ENCODE results near the gene ADAM12.

The ADAM12 gene

DNA sequence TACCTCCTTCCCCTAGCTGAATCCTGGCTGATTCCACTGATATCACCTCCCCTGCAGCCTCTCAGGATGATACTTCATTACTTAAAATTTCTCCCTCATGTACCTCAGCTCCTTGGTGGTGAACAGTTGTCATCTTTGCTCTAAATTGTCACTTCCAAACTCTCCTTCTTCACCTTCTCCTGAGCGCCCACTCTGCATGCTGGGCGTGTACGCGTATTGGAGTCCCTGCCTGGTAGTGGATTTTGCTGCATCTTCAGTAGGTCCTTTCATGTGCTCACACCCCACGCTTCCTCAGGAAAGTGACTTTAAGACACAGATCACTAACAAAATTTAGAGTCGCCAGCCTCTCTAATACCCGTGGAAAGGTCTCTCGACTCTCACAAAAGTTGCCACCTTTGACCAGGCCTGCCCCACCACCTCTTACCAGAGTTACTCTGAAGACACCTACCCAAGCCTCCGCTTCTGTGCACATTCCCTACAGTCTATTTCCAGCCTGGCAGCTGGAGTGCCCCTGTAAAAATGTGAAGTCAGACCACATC lies 255.1 kb downstream of the ADAM12 start:
- no peak for DNase-seq

DNA sequence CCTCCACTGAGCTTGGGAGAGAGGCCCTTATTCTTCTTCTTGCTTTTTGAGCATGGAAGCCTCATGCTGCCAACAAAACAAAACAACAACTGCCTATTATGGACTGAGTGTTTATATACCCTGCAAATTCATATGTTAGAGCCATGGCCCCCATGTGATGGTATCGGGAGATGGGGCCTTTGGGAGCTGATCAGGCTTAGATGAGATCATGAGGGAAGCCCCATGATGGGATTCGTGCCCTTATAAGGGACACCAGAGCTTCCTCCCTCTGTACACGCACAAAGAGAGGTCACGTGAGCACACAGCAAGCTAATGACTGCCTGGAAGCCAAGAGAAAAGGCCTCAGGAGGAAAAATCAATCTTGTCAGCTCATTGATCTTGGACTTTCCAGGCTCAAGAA lies 256.9 kb downstream of the ADAM12 start:
- DNase-seq, result no peak

- peak; percentile 32 for DNase-seq
These were observed 258.0 kb downstream of the ADAM12 start for GRCh38 chr10:126130271-126130710.

GRCh38 chr10:126129026-126129425 lies 259.3 kb downstream of the ADAM12 start:
- no peak for DNase-seq

DNA sequence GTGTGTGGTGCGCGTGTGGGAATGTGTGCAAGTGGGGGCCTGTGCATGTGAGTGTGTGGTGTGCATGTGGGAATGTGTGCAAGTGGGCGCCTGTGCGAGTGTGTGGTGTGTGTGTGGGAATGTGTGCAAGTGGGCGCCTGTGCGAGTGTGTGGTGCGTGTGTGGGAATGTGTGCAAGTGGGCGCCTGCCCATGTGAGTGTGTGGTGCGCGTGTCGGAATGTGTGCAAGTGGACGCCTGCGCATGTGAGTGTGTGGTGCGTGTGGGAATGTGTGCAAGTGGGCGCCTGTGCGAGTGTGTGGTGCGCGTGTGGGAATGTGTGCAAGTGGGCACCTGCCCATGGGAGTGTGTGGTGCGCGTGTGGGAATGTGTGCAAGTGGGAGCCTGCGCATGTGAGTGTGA lies 259.7 kb downstream of the ADAM12 start:
- DNase-seq, result no peak

DNA sequence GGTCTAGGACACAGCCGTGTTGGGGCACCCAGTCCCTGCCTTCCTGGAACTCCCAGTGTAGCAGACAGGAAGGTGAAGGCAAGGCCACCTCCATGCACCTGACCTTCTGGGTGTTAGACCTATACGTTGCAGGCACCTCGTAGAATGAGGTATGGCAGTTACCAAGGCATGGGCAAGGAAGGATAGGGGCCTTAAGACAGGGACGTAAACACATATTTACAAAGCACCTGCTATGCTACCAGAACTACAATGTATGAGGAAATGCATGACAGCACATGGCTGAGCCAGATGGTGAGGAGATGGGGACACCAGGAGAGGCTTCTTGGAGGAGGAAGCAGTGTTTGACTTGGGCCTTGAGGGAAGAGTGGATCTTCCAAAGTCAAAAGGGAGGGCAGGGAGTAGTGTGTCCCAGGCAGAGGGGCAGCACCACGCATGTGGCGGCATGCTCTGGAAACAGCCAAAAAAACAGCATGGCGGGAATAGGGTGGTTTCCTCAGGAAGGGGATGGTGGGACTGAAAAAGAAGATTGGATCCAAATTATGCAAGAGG lies 260.7 kb downstream of the ADAM12 start:
- no peak for DNase-seq

DNA sequence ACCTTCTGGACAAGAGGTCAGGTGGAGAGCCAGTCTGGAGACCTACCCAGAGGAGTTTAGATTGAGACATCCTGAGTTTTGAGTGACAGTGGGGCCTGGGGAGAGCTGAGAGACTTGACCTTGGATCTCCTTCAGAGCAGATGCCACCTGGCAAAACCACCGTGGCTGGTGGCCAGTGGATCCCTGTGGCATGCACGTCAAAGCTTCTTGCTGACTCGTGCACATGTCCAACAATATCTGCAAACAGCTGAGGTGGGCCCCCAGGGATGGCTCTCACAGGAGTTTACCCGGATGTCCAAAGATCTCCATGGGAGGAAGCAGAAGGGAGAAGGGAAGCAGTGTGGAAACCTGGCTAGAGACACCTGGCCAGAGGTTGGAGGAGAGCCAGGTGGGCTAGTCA lies 261.4 kb downstream of the ADAM12 start:
- no peak for DNase-seq

- DNase-seq, result no peak
These were observed 262.3 kb downstream of the ADAM12 start for GRCh38 chr10:126126023-126126422.

DNA sequence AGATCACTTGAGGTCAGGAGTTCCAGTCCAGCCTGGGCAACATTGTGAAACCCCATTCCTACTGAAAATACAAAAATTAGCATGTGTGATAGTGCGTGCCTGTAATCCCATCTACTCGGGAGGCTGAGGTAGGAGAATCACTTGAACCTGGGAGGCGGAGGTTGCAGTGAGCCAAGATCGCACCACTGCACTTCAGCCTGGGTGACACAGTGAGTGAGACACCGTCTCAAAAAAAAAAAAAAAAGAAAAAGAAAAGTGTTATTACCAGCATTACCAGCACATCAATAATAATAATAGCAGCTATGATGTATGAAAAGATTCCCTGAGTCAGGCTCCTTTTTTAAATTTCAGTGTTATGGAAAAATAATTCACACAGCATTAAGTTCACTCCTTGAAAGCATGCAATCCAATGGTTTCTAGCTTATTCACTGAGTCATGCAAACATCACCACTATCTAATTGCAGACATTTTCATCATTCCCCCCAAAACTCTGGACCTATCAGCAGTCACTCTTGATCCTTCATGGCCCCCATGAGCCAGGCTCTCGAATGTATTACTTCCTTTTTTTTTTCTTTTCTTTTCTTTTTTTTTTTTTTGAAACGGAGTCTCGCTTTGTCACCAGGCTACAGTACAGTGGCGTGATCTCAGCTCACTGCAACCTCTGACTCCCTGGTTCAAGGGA lies 263.5 kb downstream of the ADAM12 start:
- no peak for DNase-seq

DNA sequence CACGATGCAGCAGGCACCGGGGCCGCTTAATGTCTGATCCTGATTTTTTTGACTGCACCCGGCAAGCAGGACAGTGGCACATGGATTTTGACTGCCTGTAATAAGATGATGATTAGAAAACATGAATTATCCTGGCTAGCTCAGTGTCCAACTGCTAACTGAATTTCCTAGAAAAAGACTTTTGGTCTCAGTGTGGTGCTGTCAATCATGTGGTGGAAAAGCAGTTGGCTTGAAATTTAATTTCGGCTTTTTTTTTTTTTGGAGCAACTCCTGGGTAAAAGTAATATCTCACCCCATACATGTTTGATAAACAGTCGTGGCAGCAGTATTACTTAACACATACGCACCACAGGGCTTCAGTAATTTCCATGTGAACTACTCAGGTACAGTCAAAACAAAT lies 264.2 kb downstream of the ADAM12 start:
- DNase-seq, result no peak

- DNase-seq, result no peak
These were observed 264.8 kb downstream of the ADAM12 start for GRCh38 chr10:126123466-126123865.

DNA sequence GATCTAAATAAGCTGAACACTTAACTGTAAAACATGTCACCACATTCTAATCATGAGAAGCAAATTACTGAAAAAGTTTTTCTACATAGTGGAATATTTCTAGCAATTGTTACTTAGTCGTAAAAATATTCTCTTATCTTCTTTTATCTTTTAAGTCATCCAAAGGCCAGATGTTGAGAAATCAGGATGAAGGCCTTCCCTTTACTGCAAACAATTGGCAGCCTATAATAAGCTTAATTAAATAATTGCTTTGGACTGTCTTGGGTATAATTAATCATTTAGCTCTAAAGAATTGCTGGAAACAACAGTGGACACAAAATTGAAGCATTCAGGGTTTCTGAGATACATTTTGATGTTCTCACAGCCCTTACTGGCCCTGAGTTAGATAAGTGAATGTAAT lies 265.4 kb downstream of the ADAM12 start:
- DNase-seq, result no peak

DNA sequence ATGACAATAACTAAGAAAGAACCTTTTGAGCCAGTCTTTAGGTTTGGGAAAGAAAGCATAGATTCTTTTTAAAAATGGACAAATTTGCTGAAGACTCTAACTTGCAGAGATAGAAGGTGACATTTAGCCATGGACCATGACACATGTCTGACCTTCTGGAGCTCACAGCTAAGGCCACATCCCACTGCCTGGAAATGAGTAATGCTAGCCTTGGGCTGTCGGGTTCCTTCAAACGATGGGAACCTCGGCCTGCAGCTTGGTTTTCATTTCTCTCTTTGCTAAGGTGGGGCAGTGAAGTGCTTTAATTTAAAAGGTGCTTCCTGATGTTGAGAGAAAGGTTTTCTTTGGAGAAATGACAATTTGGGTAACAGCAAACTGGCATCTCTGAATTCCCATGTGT lies 268.7 kb downstream of the ADAM12 start:
- DNase-seq, result no peak

DNA sequence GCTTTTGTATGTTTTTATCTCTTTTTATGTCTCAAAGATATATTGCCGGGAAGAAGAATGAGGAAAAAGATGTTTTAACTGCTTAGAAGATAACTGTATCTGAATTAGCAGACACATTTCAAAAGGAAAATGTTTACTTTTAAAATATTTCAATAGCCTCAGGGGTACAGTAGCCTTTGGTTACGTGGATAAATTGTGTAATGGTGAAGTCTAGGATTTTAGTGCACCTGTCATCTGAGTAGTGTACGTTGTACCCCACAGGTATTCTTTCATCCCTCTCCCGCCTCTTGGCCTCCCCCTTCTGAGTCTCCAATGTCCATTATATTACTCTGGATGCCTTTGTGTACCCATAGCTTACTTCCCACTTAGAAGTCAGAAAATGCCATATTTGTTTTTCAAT lies 269.8 kb downstream of the ADAM12 start:
- DNase-seq, result no peak

DNA sequence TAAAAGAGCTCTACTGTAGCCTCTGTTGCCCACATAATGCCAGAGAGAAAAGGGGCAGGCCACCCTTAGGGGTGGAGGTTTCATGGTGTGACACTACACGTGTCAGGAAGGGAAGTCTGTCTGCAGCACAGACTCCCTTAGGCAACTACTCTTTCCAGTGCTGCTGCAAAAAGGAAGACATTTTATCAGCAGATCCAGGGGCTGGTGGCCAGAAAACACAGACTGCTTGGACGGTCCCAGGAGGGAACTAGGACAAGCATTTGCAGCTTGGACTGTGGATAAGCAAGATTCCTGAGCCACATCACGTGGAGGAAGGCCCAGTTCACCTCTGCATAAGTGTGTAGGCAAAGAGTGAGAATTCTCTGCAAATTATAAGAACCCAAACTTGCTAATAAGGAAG lies 271.1 kb downstream of the ADAM12 start:
- DNase-seq, result no peak

- DNase-seq, result no peak
These were observed 272.4 kb downstream of the ADAM12 start for GRCh38 chr10:126115886-126116285.

DNA sequence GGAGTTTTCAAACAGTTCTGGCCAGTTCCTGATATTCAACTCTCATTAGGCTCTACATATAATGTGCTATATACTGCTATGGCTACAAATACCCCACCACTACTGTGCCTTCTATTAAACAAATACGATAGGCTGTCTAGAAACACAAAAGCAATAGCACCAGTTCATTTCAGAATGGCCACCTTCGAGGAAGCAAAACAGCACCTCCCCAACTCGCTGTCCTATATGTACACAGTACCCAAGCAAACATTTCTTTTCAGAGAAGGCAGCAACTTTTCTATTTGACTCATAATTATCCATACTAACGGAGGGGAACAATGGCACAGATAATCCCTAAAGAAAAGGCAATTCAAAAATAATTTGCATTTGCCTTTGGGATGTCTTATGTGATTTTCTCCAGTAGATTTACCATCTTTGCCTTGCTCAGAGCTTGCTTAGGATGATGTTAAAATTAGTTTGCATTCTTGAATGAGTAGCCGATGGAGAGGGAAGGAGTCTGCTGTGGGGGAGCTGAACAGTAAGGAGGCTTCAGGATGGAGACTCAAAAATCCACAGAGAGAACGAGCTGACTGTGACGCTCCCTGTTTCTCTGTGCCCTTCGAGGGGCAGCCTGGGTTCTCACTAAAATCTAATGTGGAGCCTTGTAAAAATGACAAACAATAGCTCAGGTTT lies 273.3 kb downstream of the ADAM12 start:
- DNase-seq, result no peak

- DNase-seq, result no peak
These were observed 276.8 kb downstream of the ADAM12 start for GRCh38 chr10:126111516-126111915.

- DNase-seq, result peak; percentile 53
These were observed 277.6 kb downstream of the ADAM12 start for GRCh38 chr10:126110489-126111180.

- DNase-seq, result no peak
These were observed 278.4 kb downstream of the ADAM12 start for GRCh38 chr10:126109893-126110292.

DNA sequence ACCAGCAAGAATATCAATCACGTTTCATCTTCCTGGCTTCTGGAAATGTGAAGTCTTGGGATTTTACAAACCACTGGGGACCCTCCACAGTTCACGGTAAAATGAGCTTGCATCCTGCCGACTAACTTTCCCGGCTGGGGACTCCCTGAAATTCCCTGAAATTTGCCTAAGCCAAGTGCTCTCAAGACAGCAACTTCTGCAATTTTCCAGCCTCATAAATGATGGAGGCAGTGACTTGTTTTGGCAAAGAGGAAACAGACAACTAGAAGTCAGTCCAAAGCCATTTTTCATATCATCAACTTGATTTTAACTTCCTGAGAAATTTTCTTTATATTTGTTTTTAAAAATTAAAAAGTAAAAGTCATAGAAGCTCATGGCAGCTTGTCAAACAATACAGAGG lies 279.6 kb downstream of the ADAM12 start:
- no peak for DNase-seq

DNA sequence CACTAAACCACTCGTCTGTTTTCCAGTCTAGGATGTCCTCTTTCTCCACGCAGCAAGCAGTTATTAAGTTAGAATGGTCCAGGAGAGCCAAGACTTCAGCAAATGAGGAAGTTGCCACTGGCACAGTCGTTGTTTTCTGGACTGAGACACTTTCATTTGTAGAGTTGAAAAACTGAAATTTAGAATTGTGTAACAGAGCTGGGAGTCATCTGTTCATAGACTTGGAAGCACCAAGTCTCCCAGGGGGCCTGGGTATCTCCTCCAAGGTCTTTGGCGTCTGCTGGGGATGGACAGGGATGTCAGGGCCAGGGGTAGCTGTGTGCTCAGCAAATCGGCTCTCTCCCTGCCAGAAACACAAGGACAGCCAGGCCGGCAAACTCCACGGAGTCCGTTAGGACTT lies 283.5 kb downstream of the ADAM12 start:
- DNase-seq, result no peak

GRCh38 chr10:126102636-126103035 lies 285.6 kb downstream of the ADAM12 start:
- no peak for DNase-seq

- no peak for DNase-seq
These were observed 286.5 kb downstream of the ADAM12 start for GRCh38 chr10:126101736-126102135.
